ENCODE data around the gene ETS1. TPM values are rescaled to one million over a fixed set of nuclear protein-coding genes. Genes with fewer than 3 reads are reported as not detected.

Gene ETS1
- total RNA-seq, 1 donor from 2014 or later: 115 TPM

- Mint-ChIP-seq H3K9me3 (ENCODE audit: low read depth) (no peaks in the 10 kb centered on the region), H3K4me3 (ENCODE audit: unreplicated experiment) (no peak overlapping the region), H3K27me3 (ENCODE audit: low read depth) (no peaks in the 10 kb centered on the region), H3K4me1 (ENCODE audit: low read depth) (peaks cover 82% of the 10 kb centered on the region), H3K36me3 (ENCODE audit: low read depth) (peaks cover 49% of the 10 kb centered on the region), H3K27ac (ENCODE audit: unreplicated experiment) (peak overlapping the region; percentile 100)
- no peak for TF ChIP-seq CTCF (IDR thresholded peaks at IDR 0.05)
- no peak for DNase-seq (ENCODE audit: low spot score)
These were observed 122.4 kb downstream of the ETS1 start for GRCh38 chr11:128464878-128465450.

GRCh38 chr11:128463979-128464378 lies 123.4 kb downstream of the ETS1 start:
- no peak for TF ChIP-seq CTCF (IDR thresholded peaks at IDR 0.05)
- Mint-ChIP-seq H3K36me3 (ENCODE audit: low read depth) (peaks cover 44% of the 10 kb centered on the region), H3K27ac (ENCODE audit: unreplicated experiment) (peak overlapping the region; percentile 100), H3K9me3 (ENCODE audit: low read depth) (no peaks in the 10 kb centered on the region), H3K4me1 (ENCODE audit: low read depth) (peaks cover 78% of the 10 kb centered on the region), H3K4me3 (ENCODE audit: unreplicated experiment) (no peak overlapping the region), H3K27me3 (ENCODE audit: low read depth) (no peaks in the 10 kb centered on the region)
- DNase-seq (ENCODE audit: low spot score): no peak

- Mint-ChIP-seq H3K4me1 (ENCODE audit: low read depth) (peaks cover 76% of the 10 kb centered on the region), H3K4me3 (ENCODE audit: unreplicated experiment) (no peak overlapping the region), H3K36me3 (ENCODE audit: low read depth) (peaks cover 42% of the 10 kb centered on the region), H3K27ac (ENCODE audit: unreplicated experiment) (peak overlapping the region; percentile 100), H3K9me3 (ENCODE audit: low read depth) (no peaks in the 10 kb centered on the region), H3K27me3 (ENCODE audit: low read depth) (no peaks in the 10 kb centered on the region)
- DNase-seq (ENCODE audit: low spot score): no peak
- TF ChIP-seq CTCF (IDR thresholded peaks at IDR 0.05): no peak
These were observed 124.0 kb downstream of the ETS1 start for GRCh38 chr11:128463371-128463829.

- H3K36me3 Mint-ChIP-seq (ENCODE audit: low read depth): peaks cover 44% of the 10 kb centered on the region
- DNase-seq (ENCODE audit: low spot score): no peak
- peaks cover 76% of the 10 kb centered on the region for H3K4me1 Mint-ChIP-seq (ENCODE audit: low read depth)
- no peaks in the 10 kb centered on the region for H3K9me3 Mint-ChIP-seq (ENCODE audit: low read depth)
- H3K27ac Mint-ChIP-seq (ENCODE audit: unreplicated experiment): peak overlapping the region; percentile 100
- no peaks in the 10 kb centered on the region for H3K27me3 Mint-ChIP-seq (ENCODE audit: low read depth)
- no peak for TF ChIP-seq CTCF (IDR thresholded peaks at IDR 0.05)
- no peak overlapping the region for H3K4me3 Mint-ChIP-seq (ENCODE audit: unreplicated experiment)
These were observed 124.4 kb downstream of the ETS1 start for GRCh38 chr11:128462922-128463321.

GRCh38 chr11:128462189-128462588 lies 125.2 kb downstream of the ETS1 start:
- H3K36me3 Mint-ChIP-seq (ENCODE audit: low read depth): peaks cover 46% of the 10 kb centered on the region
- no peaks in the 10 kb centered on the region for H3K9me3 Mint-ChIP-seq (ENCODE audit: low read depth)
- peaks cover 76% of the 10 kb centered on the region for H3K4me1 Mint-ChIP-seq (ENCODE audit: low read depth)
- no peak overlapping the region for H3K4me3 Mint-ChIP-seq (ENCODE audit: unreplicated experiment)
- no peak overlapping the region for H3K27ac Mint-ChIP-seq (ENCODE audit: unreplicated experiment)
- no peak for DNase-seq (ENCODE audit: low spot score)
- no peak for TF ChIP-seq CTCF (IDR thresholded peaks at IDR 0.05)
- H3K27me3 Mint-ChIP-seq (ENCODE audit: low read depth): no peaks in the 10 kb centered on the region
